KMS-11 (cell line): ENCODE data around the gene RASA3.
"Not testable (repeated sequence)": the region's sequence is repeated elsewhere in the genome, so short reads cannot be mapped to it uniquely, and the experiment has no call there.

Experiments
- H2AFZ ChIP-seq: fragments of 200-600 bp; sonication (generic); 2 replicates; pipeline ENCODE4 v1.6.1; 2016; ENCODE audit warnings: antibody characterized with exemption, mixed run types, low read depth
- H3K27ac ChIP-seq: fragments of 200-600 bp; sonication (generic); 2 replicates; pipeline ENCODE4 v1.6.1; 2016; ENCODE audit warnings: mild to moderate bottlenecking, mixed run types
- H3K27me3 ChIP-seq: fragments of 200-600 bp; sonication (generic); 2 replicates; pipeline ENCODE4 v1.6.1; 2017; ENCODE audit warnings: mild to moderate bottlenecking, low read depth, mixed run types, moderate library complexity; ENCODE audit not compliant: insufficient read depth
- H3K36me3 ChIP-seq: fragments of 200-600 bp; sonication (generic); 2 replicates; pipeline ENCODE4 v1.6.1; 2017; ENCODE audit warnings: mild to moderate bottlenecking, mixed run types; ENCODE audit not compliant: insufficient read depth
- H3K4me1 ChIP-seq: fragments of 200-600 bp; sonication (generic); 2 replicates; pipeline ENCODE4 v1.6.1; 2016; ENCODE audit warnings: mild to moderate bottlenecking, low read depth, mixed run types; ENCODE audit not compliant: poor library complexity, severe bottlenecking
- H3K4me2 ChIP-seq: fragments of 200-600 bp; sonication (generic); 2 replicates; pipeline ENCODE4 v1.7.0; 2016; ENCODE audit warnings: mild to moderate bottlenecking, mixed run types
- H3K4me3 ChIP-seq: fragments of 200-600 bp; sonication (generic); IDR thresholded peaks from 2 replicates; pipeline ENCODE4 v1.6.1; 2017; ENCODE audit warnings: low read depth, low read length, mixed read lengths; ENCODE audit not compliant: insufficient read depth
- H3K79me2 ChIP-seq: fragments of 200-600 bp; sonication (generic); 2 replicates; pipeline ENCODE4 v1.6.1; 2016; ENCODE audit warnings: low read depth, mixed run types; ENCODE audit not compliant: insufficient read depth
- H3K9ac ChIP-seq: fragments of 200-600 bp; sonication (generic); 2 replicates; pipeline ENCODE4 v1.6.1; 2016; ENCODE audit warnings: mild to moderate bottlenecking, mixed run types
- H4K20me1 ChIP-seq: fragments of 200-600 bp; sonication (generic); 2 replicates; pipeline ENCODE4 v1.6.1; 2016; ENCODE audit warnings: mild to moderate bottlenecking, mixed run types; ENCODE audit not compliant: insufficient read depth
- CTCF ChIP-seq: fragments of 200-600 bp; sonication (generic); conservative IDR thresholded peaks from 2 replicates; pipeline ENCODE4 v1.6.1; 2017; ENCODE audit warnings: low read depth, mild to moderate bottlenecking, antibody characterized with exemption, low read length, moderate library complexity, mixed read lengths

Gene RASA3

GRCh38 chr13:114099191-114099590 lies 33.2 kb downstream of the RASA3 start:
- Histone ChIP-seq H3K4me3 (no peak overlapping the region), H2AFZ (no peak overlapping the region), H3K36me3 (no peaks in the 10 kb centered on the region), H4K20me1 (no peaks in the 10 kb centered on the region), H3K9ac (no peak overlapping the region), H3K27me3 (no peaks in the 10 kb centered on the region), H3K27ac (no peak overlapping the region), H3K4me1 (no peaks in the 10 kb centered on the region), H3K4me2 (no peak overlapping the region), H3K79me2 (no peaks in the 10 kb centered on the region)
- TF ChIP-seq CTCF: no peak

DNA sequence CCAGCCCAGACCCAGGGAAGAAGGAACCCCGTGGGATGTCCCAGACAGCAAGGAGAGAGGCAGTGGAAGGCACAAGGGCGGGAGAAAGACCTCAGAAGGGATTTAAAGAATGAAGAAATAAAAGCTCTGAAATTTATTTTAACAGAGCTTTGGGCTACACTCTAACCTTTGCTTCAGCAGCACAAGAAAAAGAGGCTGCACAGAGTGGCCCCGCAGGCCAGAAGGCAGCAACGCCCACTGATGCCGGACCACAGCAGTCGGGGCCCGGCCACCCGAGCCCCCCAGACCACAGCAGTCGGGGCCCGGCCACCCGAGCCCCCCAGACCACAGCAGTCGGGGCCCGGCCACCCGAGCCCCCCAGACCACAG lies 33.8 kb downstream of the RASA3 start:
- H3K79me2 ChIP-seq, H3K4me3 ChIP-seq, H3K27me3 ChIP-seq, H3K27ac ChIP-seq, H3K4me1 ChIP-seq, H2AFZ ChIP-seq, H3K4me2 ChIP-seq, H3K9ac ChIP-seq, H3K36me3 ChIP-seq, H4K20me1 ChIP-seq: not testable (repeated sequence)

DNA sequence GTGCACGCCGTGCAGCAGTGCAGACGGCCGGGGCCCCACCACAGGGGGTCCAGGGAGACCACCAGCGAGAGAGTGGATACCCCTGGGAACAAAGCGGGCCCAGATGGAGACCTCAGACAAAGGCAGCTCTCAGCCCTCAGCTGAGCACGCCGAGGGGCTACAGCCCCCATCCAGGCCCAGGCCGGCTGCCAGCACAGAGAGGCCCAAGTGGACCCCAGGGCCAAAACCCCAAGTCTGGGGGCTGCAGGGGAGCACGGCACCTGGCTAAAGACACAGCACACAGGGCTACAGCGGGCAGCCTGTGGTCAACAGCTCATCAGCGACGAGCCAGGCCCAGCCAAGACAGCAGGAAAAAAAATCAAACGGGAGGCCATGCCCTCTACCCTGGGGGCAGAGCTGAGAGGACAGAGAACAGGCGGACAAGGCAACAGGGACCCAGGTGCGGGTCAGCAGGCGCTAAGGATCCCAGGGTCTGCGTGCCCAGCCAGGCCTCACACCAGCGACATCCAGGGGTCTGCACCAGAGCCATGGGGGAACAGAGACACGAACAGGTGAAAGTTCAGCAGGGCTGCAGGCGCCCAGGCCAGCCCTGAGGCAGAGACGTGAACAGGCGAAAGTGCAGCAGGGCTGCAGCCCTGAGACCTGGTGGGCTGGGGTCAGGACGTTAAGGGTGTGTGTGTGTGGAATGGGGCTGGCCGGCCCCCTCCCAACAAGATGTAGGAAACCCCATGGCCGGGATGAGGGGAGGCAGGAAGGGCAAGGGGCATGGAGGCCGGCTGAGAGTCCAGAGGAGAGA lies 34.3 kb downstream of the RASA3 start:
- H3K27ac ChIP-seq: no peak overlapping the region
- H3K9ac ChIP-seq: no peak overlapping the region
- no peaks in the 10 kb centered on the region for H3K27me3 ChIP-seq
- H3K36me3 ChIP-seq: no peaks in the 10 kb centered on the region
- no peak overlapping the region for H2AFZ ChIP-seq
- no peaks in the 10 kb centered on the region for H4K20me1 ChIP-seq
- no peak for TF ChIP-seq CTCF
- no peak overlapping the region for H3K4me2 ChIP-seq
- no peaks in the 10 kb centered on the region for H3K79me2 ChIP-seq
- no peak overlapping the region for H3K4me3 ChIP-seq
- no peaks in the 10 kb centered on the region for H3K4me1 ChIP-seq

GRCh38 chr13:114097212-114097892 lies 35.1 kb downstream of the RASA3 start:
- H3K27me3 ChIP-seq: no peaks in the 10 kb centered on the region
- H2AFZ ChIP-seq: no peak overlapping the region
- no peak for TF ChIP-seq CTCF
- no peaks in the 10 kb centered on the region for H3K36me3 ChIP-seq
- no peak overlapping the region for H3K27ac ChIP-seq
- no peak overlapping the region for H3K9ac ChIP-seq
- H3K4me2 ChIP-seq: no peak overlapping the region
- H3K79me2 ChIP-seq: no peaks in the 10 kb centered on the region
- no peak overlapping the region for H3K4me3 ChIP-seq
- no peaks in the 10 kb centered on the region for H4K20me1 ChIP-seq
- no peaks in the 10 kb centered on the region for H3K4me1 ChIP-seq

DNA sequence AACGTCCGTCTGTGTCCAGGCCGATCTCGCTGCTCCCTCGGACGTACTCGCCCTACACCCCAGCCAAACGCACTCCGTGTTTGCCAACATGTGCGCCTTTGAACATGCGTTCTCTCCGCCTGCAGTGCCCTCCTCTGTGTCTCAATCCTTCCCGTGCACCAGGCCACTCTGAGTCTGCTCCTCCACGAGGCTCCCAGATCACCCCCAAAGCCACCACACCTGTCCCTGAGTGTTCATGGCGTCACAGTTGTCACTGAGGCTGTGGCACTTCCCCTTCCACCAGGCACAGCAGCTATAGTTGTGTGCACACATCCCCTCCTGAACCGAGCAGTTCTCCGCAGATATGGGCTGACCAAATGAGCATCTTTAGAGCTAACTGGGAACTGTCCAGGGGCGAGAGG lies 35.6 kb downstream of the RASA3 start:
- no peaks in the 10 kb centered on the region for H3K79me2 ChIP-seq
- H2AFZ ChIP-seq: no peak overlapping the region
- TF ChIP-seq CTCF: no peak
- no peak overlapping the region for H3K4me3 ChIP-seq
- H4K20me1 ChIP-seq: no peaks in the 10 kb centered on the region
- H3K4me2 ChIP-seq: no peak overlapping the region
- no peaks in the 10 kb centered on the region for H3K4me1 ChIP-seq
- H3K36me3 ChIP-seq: no peaks in the 10 kb centered on the region
- no peak overlapping the region for H3K9ac ChIP-seq
- H3K27ac ChIP-seq: no peak overlapping the region
- H3K27me3 ChIP-seq: no peaks in the 10 kb centered on the region
